Caco-2 (cell line): ENCODE measurements around the gene VAX1. TPM values are rescaled to one million over a fixed set of nuclear protein-coding genes. Genes with fewer than 3 reads are reported as not detected.
A peak's percentile ranks its signal among the peaks of the same experiment; 100 is the strongest.
"Not testable (repeated sequence)": the region's sequence is repeated elsewhere in the genome, so short reads cannot be mapped to it uniquely, and the experiment has no call there.

Experiments used
- Bru-seq: library from RNA; stranded (reverse); fragments of 400-500 nt; gene quantifications from one replicate; lab custom pipeline; 2021; lab: Mats Ljungman, UMichigan
- BruChase-seq, 2 experiments: library from RNA; stranded (reverse); fragments of 400-500 nt; gene quantifications; one replicate each; lab custom pipeline; 2021; lab: Mats Ljungman, UMichigan
- BruUV-seq: library from RNA; stranded (reverse); fragments of 400-500 nt; replicated peaks from 2 replicates; lab custom pipeline; 2021; lab: Mats Ljungman, UMichigan
- CTCF ChIA-PET: fragments of 300-600 bp; sonication (Branson Sonifier 250); formaldehyde crosslinking; loops from one replicate; lab custom pipeline; 2022; ENCODE audit warnings: antibody characterized with exemption; lab: Charles Lee
- POLR2A ChIA-PET: fragments of 300-600 bp; sonication (Branson Sonifier 250); formaldehyde crosslinking; loops from one replicate; lab custom pipeline; 2022; ENCODE audit warnings: antibody characterized with exemption; lab: Charles Lee
- DNase-seq, 2 experiments: peaks; one replicate each; pipeline versions ENCODE4 v3.0.0 to v3.0.0-alpha.2; 2020 to 2022
- H3K27me3 ChIP-seq: replicated peaks from 2 replicates; pipeline ENCODE4 v1.6.0; 2011; ENCODE audit warnings: low read length; ENCODE audit not compliant: control insufficient read depth, insufficient read depth
- H3K36me3 ChIP-seq: 2 replicates; pipeline ENCODE4 v1.5.1; 2011; ENCODE audit warnings: low read length; ENCODE audit not compliant: control insufficient read depth, insufficient read depth
- H3K4me1 ChIP-seq: fragments of 250-450 bp; sonication (Bioruptor Pico); 2 replicates; pipeline ENCODE4 v1.5.1; 2020; ENCODE audit warnings: mild to moderate bottlenecking
- H3K4me3 ChIP-seq: 2 replicates; pipeline ENCODE4 v1.5.1; 2011; ENCODE audit warnings: low read depth, mild to moderate bottlenecking, control low read depth, low read length
- H3K9me3 ChIP-seq: fragments of 250-450 bp; sonication (Bioruptor Pico); 2 replicates; pipeline ENCODE4 v1.5.1; 2020; ENCODE audit warnings: mild to moderate bottlenecking, moderate library complexity
- H3K27ac Mint-ChIP-seq: one replicate; pipeline ENCODE4 v1.8.0; 2022; ENCODE audit warnings: mixed read lengths; ENCODE audit not compliant: unreplicated experiment
- H3K27me3 Mint-ChIP-seq: one replicate; pipeline ENCODE4 v1.8.0; 2022; ENCODE audit warnings: mixed read lengths; ENCODE audit not compliant: insufficient read depth, unreplicated experiment
- H3K36me3 Mint-ChIP-seq: one replicate; pipeline ENCODE4 v1.8.0; 2022; ENCODE audit warnings: mild to moderate bottlenecking, mixed read lengths; ENCODE audit not compliant: insufficient read depth, unreplicated experiment
- H3K4me1 Mint-ChIP-seq: one replicate; pipeline ENCODE4 v1.8.0; 2022; ENCODE audit warnings: low read depth, mixed read lengths; ENCODE audit not compliant: unreplicated experiment
- H3K4me3 Mint-ChIP-seq: one replicate; pipeline ENCODE4 v1.8.0; 2022; ENCODE audit warnings: mild to moderate bottlenecking, moderate library complexity, mixed read lengths; ENCODE audit not compliant: unreplicated experiment
- H3K9me3 Mint-ChIP-seq: one replicate; pipeline ENCODE4 v1.8.0; 2022; ENCODE audit warnings: mixed read lengths; ENCODE audit not compliant: unreplicated experiment
- CTCF ChIP-seq, 2 experiments: fragments of 200-600 bp in 1 of 2; IDR thresholded peaks; 1 replicate in 1 of 2; 2 replicates in 1 of 2; pipeline versions ENCODE4 v1.5.1 to v1.8.0; 2011 to 2022; ENCODE audit warnings: antibody characterized with exemption in 1 of 2, control low read depth in 1 of 2, inconsistent platforms in 1 of 2, low read depth in 1 of 2, low read length in 1 of 2, mild to moderate bottlenecking in 1 of 2, moderate library complexity in 1 of 2; ENCODE audit not compliant: insufficient read depth in 1 of 2, severe bottlenecking in 1 of 2, unreplicated experiment in 1 of 2
- intact Hi-C: fragments of 100-400 bp; cut with micrococcal nuclease; formaldehyde crosslinking; loops from one replicate; pipeline ENCODE4 v1.10.0; 2022; ENCODE audit not compliant: unreplicated experiment
- long read RNA-seq: library from polyadenylated mRNA; stranded (forward); transcript quantifications from one replicate; pipeline ENCODE4 v2.0.0, GENCODE V29; 2022
- total RNA-seq: library from RNA; stranded (reverse); gene quantifications from 2 replicates; pipeline ENCODE4 v1.2.3, GENCODE V29; 2022

VAX1 gene
- not detected in 2 replicates for total RNA-seq
- not detected for Bru-seq, nascent RNA
- percentile 6 among the genes with signal in this experiment for BruChase-seq, experiment 1, labeled RNA remaining after a 2-hour chase
- BruChase-seq, experiment 2, labeled RNA remaining after a 6-hour chase, result percentile 8 among the genes with signal in this experiment
- long read RNA-seq, result 0 reads

- Histone ChIP-seq H3K4me3 (peak within 1 kb of the TSS; percentile 37), H3K36me3 (no peaks in the 10 kb centered on the region), H3K4me1 (no peaks in the 10 kb centered on the region), H3K9me3 (no peaks in the 10 kb centered on the region), H3K27me3 (no peaks in the 10 kb centered on the region; the same call in none of the 2 replicates)
- DNase-seq, result peak in 1 of 2 experiments; percentile 17
- no TSS peak for BruUV-seq
- POLR2A ChIA-PET, result no interaction called here
- CTCF ChIA-PET, result no interaction called here
- no peak for TF ChIP-seq CTCF (IDR thresholded peaks at IDR 0.05; ENCODE audit: insufficient read depth in 1 of 2, low read depth in 1 of 2, low read length in 1 of 2, severe bottlenecking in 1 of 2, unreplicated experiment in 1 of 2)
- peak within 1 kb of the TSS; percentile 74 for H3K4me3 Mint-ChIP-seq
- no peaks in the 10 kb centered on the region for H3K36me3 Mint-ChIP-seq
- intact Hi-C loops, result no loop called here
- H3K27ac Mint-ChIP-seq, result no peak within 1 kb of the TSS
- no peaks in the 10 kb centered on the region for H3K9me3 Mint-ChIP-seq
- H3K27me3 Mint-ChIP-seq, result peaks cover 32% of the 10 kb centered on the region
- H3K4me1 Mint-ChIP-seq, result no peaks in the 10 kb centered on the region
These were observed at the start of gene VAX1 for GRCh38 chr10:117137911-117138642. TSS of gene VAX1 (minus strand) at chr10:117138270. CDS start at chr10:117138056, 214 bp downstream.

- Mint-ChIP-seq H3K4me1 (peaks cover 6% of the 10 kb centered on the region), H3K9me3 (peaks cover 15% of the 10 kb centered on the region), H3K27me3 (no peaks in the 10 kb centered on the region), H3K36me3 (no peaks in the 10 kb centered on the region), H3K4me3 (no peak overlapping the region), H3K27ac (no peak overlapping the region)
- ChIA-PET CTCF (interaction anchor here (1.3 to 3.7 kb wide), 3 partner anchors 12 to 29 kb away, joined by 3 to 26 read pairs (median 6); no protein-coding TSS in a partner anchor), POLR2A (no interaction called here)
- no peaks in the 10 kb centered on the region for H3K9me3 ChIP-seq
- no peak overlapping the region for H3K4me3 ChIP-seq
- H3K4me1 ChIP-seq, result peaks cover 6% of the 10 kb centered on the region; the same call in 1 of the 2 replicates
- TF ChIP-seq CTCF (IDR thresholded peaks at IDR 0.05; ENCODE audit: insufficient read depth in 1 of 2, low read depth in 1 of 2, low read length in 1 of 2, severe bottlenecking in 1 of 2, unreplicated experiment in 1 of 2), result no peak
- no peak for DNase-seq
- no peaks in the 10 kb centered on the region for H3K27me3 ChIP-seq
- intact Hi-C loops, result no loop called here
- no peaks in the 10 kb centered on the region for H3K36me3 ChIP-seq
- BruUV-seq, result no TSS peak
These were observed 49.0 kb upstream of the VAX1 start for GRCh38 chr10:117186832-117187615.

GRCh38 chr10:117185817-117186216 is 47.7 kb upstream of the VAX1 start:
- H3K4me1 Mint-ChIP-seq, H3K9me3 ChIP-seq, BruUV-seq, H3K36me3 ChIP-seq, H3K4me1 ChIP-seq, DNase-seq, H3K27ac Mint-ChIP-seq, H3K27me3 ChIP-seq, intact Hi-C loops, POLR2A ChIA-PET, H3K36me3 Mint-ChIP-seq, H3K4me3 ChIP-seq, H3K4me3 Mint-ChIP-seq, H3K27me3 Mint-ChIP-seq: not testable (repeated sequence)
- H3K9me3 Mint-ChIP-seq, result peaks cover 15% of the 10 kb centered on the region
- CTCF ChIA-PET, result interaction anchor here (0.7 to 3.7 kb wide), 2 partner anchors 11 to 113 kb away, joined by 3 to 26 read pairs; no protein-coding TSS in a partner anchor
